NCI-H226 (cell line): ENCODE measurements around the gene POLK.
A peak's percentile ranks its signal among the peaks of the same experiment; 100 is the strongest.
"Not testable (repeated sequence)": the region's sequence is repeated elsewhere in the genome, so short reads cannot be mapped to it uniquely, and the experiment has no call there.

ENCODE experiments used
- DNase-seq: peaks from one replicate; pipeline ENCODE4 v3.0.0-alpha.2; 2015

The POLK gene

DNA sequence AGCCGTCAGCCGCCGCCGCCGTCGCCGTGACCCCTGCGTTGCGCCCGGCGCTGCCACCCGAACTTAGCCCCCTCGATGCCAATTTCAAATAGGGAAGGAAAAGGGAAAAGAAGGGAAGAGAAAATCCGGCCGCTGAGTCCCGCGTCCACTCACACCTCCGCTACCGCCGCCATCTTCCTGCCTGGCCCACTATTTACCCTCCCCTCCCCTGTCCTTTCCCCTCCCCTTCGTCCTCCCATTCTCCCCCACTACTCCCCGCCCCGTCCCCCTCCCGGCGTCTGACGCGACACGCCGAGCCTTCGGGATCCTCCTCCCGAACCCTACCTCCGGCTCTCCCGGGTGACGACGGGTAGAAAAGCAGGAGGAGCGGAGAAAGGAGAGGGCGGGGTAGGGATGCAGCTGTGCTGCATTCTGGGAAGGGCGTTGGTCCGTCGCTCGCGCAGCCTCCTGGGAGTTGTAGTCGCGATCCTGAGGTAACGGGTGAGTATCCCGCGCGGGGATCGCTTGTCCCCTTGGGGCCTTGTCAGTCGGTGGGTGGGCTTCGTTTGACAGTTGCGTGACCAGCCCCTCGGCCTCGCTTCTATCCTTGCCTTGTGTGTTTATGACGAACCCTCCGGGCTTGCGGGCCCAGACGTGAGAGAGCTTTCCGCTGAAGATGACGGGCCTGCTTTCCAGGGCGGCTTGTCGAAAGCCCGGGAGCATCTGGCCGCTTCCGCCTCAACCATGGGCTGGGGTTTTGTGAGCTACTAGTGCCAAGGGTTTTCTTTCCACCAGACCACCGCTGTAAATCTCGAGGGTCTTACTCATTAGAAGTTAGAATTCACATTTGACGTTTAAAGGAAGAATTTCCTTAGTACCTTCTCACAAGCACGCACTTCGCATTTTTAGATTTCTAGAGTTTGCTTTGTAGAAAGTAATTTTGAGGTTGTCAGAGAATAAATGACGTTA, at the start of gene POLK, which contains the start of gene CERT1:
POLK (plus strand) TSS at position 457 of the 948 bp plus-strand sequence.
CERT1 (minus strand) TSS at position 195 of the 948 bp plus-strand sequence. CDS start 422 bp downstream, outside the sequence.
- peak; percentile 98 for DNase-seq

DNA sequence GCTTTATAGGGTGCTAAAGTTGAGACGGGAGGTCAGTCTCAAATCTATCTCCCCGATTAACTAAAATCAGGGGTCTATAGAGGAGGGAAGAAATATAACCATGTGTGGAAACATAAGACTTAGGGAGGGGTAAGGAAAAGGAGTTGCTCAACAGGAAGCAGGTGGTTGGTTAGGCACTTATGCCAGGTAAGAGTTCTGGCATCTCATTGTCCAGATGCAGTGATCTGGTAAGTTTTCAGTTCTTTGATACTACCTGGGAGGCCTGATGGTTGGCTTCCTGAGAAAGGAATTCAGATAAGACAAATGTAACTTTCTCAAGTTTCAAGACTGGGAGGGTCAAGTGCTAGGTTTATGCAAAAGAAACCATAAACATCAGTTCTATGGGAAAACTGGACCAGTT, 48.0 kb upstream of the POLK start:
- peak; percentile 61 for DNase-seq

DNA sequence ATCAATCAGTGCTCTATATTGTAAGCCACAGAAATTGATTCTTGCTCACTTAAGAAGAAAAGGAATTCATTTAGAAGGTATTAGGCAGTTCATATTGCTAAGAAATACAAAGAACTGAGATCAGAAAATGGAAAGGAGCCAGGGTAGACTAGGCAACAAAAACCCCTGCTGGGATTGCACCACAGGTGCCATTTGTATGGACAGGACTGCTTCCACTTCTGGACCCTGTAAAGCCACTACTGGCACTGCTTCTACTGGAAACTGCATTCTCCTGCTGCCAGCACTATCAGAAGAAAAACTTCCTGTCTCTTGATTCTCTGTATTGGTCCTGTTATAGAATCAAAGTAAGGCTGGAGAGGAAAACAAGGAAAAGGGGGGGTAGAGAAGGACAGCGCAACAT, 46.2 kb upstream of the POLK start:
- DNase-seq, result peak; percentile 27

DNA sequence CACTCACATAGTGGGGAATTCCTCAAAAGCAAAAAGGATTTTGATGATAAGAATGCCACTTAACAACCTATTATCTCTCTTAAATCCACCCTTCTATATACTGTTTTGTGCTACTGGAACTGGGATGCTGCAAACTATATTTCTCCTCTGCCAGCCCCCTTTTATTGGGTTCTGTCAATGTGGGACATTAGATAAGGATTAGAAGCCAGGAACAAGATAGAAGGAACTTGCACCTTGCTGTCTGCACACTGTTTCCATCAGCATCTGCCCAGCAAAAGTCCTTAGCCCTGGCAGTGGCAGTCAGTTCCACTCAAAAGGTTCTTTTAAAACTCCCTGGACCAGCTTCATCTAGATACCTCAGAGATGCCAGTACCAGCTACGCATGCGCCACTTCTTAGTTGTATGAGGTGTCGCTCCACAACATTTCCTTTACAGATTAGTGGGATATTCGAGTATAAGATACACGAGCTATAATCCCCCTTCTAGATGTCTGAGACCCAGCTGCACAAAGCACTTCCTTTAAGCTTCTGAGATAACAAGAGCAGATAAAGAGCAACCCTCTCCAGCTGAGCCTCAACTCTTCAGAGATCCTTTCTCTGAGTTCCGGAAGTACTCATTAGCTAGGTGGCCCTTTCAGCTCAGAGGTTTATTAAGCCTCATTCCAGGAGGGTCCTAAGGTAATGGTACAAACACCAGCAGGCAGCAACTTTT, 45.5 kb upstream of the POLK start:
- DNase-seq, result no peak

DNA sequence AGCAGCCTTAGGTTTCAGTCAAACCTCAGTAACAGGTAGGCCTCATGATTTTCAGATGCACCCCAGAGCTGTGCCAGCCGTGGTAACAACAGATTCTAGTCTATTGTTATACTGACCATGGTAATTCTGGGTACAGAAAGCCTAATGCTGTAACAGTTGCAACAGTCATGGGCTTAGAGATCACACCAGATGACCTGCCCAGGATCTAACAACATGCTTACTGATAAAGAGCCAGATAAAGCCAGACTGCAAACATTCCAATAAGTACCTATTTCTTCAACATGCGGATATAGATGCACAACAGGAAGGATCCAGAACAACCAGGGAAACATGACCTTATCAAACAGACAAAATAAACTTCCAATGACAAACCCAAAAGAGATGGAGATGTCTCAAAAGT, 43.1 kb upstream of the POLK start:
- DNase-seq, result no peak

DNA sequence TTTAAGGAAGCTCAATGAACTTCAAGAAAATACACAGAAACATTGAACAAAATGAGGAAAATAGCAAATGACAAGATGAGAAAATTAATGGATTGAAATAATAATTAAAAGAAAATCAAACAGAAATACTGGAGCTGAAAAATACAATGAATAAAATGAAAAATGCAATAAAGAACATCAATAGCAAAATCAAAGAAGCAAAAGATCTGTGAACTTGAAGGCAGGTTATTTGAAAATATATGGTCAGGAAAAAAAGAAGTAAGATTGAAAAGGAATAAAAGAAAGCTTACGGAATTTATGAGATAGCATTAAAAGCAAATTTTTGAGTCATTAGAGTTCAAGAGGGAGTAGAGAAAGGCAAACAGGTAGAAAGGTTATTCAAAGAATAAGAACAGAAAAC, 42.7 kb upstream of the POLK start:
- DNase-seq, result no peak

DNA sequence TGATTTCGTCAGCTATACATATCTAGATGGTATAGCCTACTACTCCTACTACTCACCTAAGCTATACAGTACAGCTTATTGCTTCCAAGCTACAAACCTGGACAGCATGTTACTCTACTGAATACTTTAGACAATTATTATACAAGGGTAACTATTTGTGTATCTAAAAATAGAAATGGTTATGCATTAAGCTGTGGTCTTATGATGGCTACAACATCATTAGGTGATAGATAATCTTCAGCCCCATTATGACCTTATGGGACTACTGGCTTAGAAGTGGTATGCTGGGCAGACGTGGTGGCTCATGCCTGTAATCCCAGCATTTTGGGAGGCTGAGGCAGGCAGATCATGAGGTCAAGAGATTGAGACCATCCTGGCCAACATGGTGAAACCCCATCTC, 40.5 kb upstream of the POLK start:
- DNase-seq, result no peak

DNA sequence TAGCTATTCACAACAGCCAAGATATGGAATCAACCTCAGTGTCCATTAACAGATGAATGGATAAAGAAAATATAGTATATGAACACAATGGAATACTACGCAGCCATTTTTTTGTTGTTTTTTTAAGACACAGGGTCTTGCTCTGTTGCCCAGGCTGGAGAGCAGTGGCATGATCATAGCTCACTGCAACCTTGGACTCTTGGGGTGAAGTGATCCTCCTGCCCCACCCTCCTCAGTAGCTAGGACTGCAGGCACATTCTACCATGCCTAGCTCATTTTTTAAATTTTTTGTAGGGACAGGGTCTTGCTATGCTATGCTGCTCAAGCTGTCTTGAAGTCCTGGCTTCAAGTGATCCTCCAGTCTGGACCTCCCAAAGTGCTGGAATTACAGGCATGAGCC, 38.7 kb upstream of the POLK start:
- DNase-seq, result no peak

DNA sequence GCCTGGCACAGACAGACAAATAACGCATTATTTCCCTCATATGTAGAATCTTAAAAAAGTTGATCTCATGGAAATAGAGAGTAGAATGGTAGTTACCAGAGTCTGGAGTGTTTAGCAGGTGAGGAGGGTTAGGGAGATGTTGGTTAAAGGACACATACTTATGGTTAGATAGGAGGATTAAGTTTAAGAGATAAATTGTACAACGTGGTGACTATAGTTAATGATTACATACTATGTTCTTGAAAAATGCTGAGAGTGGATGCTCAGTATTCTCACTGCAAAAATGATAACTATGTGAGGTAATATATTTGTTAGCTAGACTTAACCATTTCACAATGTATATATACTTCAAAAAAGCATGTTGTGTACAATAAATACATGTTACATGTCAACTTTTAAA, 38.2 kb upstream of the POLK start:
- DNase-seq, result no peak

DNA sequence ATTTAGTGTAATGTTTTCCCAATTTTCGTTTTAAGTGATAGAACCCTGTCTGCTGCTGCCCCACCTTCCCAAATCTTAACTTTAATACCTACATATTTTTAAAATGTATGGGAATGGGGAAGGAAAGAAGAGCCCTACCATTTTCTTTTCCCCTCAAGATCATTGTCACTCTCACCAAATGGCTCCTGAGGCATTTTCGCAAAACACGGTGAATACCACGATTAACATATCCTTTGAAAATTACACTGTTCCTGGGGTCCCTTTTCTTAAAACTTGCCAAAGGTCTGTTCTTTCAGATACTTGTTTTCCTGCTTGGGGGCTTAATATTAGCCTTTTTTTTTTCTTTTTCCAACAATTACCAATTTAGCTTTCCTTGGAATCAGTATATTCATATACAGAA, 36.3 kb upstream of the POLK start:
- DNase-seq, result no peak

DNA sequence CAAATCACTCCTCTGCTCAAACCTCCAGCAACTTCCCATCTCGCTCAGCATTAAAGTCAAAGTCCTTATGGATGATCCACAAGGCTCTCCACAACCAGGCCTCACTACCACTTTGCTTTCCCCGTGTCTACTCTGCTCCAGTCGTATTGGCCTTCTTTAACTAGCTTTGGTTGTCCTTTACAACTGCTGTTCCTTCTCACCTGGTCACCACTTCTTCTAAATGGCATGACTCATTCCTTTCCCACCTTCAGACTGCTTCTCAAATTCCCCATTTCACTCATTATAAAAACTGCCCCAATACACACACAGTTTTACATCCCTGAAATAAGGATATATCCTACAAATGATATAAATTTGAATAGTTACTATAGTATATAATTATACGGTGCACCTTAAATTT, 30.7 kb upstream of the POLK start:
- DNase-seq, result no peak

DNA sequence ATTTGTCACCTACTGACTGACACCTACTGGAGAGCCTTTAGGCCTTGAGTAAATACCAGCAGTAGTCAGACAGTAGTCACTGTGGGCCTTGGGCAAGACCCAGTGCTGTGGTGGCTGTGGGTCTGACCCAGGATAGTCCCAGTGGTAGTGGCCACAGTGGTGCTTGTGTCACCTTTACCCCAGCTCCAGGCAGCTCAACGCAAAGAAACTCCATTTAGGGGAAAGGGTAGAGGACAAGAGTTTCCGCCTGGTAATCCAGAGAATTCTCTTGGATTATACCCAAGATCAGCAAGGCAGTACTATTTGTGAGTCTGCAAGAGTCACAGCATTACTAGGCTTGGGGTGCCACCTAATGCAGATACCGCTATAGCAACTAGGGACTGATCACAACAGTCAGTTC, 29.2 kb upstream of the POLK start:
- no peak for DNase-seq

DNA sequence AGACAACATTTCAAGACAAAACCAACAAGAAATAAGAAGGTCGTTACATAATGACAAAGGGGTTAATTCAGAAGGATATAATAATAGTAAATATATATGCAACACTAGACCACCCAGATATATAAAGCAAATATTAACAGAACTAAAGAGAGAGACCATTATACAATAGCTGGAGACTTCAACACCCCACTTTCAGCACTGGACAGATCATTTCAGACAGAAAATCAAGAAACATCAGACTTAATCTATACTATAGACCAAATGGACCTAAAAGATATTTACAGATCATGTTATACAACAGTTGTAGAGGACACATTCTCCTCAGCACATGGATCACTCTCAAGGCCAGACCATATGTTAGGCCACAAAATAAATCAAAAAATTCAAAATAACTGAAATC, 27.1 kb upstream of the POLK start:
- DNase-seq, result no peak

DNA sequence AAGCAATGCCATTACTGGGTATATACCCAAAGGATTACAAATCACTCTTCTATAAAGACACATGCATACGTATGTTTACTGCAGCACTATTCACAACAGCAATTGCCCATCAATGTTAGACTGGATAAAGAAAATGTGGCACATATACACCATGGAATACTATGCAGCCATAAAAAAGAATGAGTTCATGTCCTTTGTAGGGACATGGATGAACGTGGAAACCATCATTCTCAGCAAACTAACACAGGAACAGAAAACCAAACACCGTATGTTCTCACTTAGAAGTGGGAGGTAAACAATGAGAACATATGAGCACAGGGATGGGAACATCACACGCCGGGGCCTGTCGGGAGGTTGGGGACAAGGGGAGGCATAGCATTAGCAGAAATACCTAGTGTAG, 21.8 kb upstream of the POLK start:
- not testable (repeated sequence) for DNase-seq

DNA sequence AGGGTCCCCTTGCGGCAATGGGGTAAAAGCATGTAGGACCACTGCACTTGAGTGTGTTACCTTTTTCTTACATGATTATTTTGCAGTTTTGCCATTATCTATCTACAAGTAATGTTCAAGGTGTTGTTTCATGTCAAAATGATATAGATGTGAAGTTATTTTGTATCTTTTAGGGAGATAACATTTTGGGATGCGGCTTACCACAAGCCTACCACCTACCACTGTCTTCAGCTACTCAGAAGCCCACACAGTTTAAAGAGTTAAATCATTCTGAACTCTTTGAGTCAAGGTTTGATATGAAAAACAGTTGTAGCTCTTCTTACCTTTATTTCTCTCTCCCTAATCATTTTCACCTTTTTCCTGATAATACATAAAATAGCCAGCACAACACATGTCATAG, 20.1 kb upstream of the POLK start:
- no peak for DNase-seq

DNA sequence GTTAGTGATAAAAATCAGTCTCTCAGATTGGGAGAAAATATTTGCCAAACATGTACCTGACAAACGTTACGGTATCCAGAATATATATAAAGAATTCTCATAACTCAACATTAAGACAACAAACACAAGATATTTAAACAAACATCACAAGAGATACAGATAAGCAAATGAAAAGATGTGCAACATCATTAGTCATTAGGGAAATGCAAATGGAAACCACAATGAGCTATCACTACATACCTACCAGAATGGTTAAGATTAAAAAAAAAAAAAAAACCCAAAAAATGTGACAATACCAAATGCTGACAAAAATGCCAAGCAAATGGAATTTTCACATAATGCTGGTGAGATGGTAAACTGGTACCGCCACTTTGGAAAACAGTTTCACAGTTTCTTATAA, 15.7 kb upstream of the POLK start:
- DNase-seq, result no peak

DNA sequence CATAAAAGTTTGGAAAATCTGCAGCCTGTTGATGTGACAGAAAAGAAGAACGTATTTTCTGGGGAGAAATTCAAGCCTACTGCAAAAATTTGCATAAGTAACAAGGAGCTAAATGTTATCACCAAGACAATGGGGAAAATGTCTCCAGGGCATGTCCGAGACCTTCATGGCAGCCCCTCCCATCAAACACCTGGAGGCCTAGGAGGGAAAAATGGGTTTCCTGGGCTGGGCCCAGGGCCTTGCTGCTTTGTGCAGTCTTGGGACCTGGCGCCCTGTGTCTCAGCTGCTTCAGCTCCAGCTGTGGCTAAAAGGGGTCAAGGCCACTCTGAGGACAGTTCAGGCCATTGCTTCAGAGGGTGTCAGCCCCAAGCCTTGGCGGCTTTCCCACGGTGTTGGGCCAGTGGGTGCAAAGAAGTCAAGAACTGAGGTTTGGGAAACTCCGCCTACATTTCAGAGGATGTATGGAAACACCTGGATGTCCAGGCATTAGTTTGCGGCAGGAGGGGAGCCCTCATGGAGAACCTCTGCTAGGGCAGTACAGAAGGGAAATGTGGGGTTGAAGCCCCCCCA, 13.4 kb upstream of the POLK start:
- no peak for DNase-seq

DNA sequence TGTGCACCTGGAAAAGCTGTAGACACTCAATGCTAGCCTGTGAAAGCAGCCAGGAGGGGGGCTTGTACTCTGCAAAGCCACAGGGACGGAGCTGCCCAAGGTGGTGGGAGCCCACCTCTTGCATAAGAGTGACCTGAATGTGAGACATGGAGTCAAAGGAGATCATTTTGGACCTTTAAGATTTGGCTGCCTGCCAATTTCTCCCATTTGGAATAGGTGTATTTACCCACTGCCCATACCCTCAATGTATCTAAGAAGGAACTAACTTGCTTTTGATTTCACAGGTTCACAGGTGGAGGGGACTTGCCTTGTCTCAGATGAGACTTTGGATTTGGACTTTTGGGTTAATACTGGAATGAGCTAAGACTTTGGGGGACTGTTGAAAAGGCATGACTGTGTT, 12.8 kb upstream of the POLK start:
- DNase-seq, result not testable (repeated sequence)

DNA sequence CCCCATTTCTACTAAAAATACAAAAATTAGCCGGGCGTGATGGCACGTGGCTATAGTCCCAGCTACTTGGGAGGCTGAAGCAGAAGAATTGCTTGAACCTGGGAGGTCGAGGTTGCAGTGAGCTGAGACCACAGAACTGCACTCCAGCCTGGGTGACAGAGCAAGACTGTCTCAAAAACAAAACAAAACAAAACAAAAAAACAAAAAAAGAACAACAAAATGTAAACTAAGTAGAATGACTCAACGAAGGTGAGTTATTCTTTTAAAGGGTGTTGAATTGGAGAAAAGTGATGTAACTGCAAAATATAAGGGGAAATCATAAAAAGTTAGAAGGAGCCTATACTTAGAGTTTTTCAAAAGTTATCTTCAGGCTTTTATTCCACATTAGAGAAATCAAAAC, 6.6 kb upstream of the POLK start:
- DNase-seq, result not testable (repeated sequence)

DNA sequence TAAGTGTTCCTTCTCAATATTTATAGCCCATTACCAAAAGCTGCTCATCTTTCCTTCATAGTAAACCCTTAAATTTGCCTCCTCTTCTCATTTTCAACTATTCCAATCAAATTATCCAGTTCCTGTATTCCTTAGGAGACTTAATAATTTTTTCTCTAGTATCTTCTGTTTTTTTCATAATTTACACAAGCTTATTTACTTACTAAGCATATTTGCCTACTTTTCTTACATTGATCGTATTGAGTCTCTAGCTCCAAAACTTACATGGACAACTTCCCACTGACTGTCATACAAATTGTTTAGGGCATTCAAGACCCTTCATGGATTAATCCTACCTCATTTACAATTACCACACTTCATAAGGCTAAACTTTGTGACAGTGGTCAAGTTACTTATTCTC, 3.9 kb upstream of the POLK start:
- DNase-seq, result no peak

DNA sequence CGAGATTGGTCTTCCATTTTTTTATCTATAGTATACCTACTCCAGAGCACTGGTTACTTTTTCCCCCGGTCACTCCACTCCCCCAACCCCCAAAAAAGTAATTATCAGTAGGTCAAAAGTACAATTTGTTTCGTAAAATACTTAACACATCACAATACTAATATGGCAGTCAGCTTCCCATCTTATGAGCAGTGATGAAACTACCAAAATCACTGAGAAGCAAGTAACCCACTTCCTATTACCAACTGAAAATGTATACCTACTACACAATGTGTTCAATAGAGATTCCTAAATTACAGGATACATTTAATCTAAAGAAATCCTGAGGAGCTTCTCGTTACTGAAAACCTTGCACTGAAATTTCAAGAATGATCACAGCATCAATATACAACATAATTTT, 2.1 kb upstream of the POLK start:
- no peak for DNase-seq

DNA sequence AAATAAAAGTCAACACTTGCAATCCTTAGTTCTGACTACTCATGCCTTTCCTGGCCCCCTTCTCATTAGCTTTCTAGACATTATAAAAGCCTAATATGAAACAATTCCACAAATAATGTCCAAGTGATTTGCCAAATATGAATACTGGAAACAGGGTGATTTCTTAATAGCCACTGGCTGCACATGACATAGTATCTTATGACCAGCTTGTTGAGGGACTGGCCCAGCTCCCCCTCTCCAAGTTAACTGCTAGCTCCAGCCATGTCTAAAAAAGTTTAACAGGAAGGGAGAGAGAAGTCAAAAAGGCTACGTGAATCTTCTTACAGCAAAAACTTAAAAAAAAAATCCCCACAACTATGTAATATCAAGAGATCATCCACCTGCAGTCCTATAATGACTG, 1.7 kb upstream of the POLK start:
- no peak for DNase-seq

DNA sequence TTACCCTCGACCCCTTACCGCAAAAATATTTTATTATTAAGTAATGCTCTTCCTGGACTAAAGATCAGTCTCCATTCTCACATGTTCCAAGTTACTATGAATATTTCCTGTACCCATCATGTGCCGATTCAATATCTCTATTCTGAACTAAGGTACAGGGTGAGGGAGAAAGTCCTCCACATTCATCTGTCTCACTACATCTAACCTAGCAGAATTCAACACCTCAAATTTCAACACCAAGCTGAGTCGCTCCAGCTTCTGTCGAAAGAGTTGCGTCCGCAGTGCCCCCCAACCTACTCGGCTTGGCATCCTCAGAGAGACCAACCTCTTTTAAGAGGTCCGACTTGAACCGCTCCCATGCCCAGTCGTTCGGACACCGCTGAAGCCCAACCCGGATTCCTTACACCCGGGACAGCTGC, 1.3 kb upstream of the POLK start:
- no peak for DNase-seq
